GM19099 (cell line): ENCODE measurements around the gene KCNG4.

Experiments
- POLR2A ChIP-seq: IDR thresholded peaks from 3 replicates; pipeline ENCODE4 v1.6.1; 2011; ENCODE audit warnings: low read depth; ENCODE audit not compliant: insufficient read length; ENCODE audit errors: extremely low read depth

KCNG4 gene

DNA sequence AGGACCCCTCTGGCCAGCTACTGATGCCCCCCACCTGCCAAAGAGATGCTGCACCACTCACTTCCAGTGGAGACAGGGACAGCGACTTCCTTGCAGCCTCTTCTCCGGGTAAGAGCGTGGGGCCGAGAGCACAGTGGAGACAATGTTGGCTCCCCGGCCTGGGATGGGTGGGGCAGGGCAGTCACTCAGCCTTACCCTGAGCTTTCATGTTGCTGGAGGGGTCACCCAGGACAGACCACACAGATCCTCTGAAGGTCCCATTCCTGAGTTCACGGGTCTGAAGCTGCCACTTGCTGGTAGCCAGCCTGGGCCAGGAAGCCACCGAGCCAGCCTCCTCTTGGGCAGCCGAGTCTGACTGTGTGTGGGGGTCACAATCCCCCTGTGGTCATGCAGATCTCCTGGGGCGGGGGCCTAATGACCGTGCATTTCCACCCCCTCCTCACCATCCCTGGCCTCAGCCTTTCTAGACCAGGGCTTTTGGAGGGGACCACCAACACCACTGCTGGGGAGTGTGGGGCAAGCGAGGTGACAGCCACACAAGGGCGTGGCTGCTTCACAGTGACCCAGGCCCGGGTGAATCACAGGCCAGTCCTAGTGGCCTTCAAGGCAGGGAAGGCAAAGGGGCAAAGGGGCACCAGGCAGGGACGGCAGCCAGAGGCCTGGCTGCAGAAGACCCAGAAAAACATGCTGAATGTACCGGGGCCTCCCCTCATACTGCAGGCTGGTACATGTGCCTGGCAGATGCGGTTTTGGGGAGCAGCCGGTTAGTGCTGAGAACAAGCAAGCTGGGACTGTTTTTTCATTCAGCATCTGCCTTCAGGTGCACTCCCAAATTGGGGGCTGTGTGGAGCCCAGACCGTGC, 63.4 kb downstream of the KCNG4 start:
- TF ChIP-seq POLR2A = no peak

DNA sequence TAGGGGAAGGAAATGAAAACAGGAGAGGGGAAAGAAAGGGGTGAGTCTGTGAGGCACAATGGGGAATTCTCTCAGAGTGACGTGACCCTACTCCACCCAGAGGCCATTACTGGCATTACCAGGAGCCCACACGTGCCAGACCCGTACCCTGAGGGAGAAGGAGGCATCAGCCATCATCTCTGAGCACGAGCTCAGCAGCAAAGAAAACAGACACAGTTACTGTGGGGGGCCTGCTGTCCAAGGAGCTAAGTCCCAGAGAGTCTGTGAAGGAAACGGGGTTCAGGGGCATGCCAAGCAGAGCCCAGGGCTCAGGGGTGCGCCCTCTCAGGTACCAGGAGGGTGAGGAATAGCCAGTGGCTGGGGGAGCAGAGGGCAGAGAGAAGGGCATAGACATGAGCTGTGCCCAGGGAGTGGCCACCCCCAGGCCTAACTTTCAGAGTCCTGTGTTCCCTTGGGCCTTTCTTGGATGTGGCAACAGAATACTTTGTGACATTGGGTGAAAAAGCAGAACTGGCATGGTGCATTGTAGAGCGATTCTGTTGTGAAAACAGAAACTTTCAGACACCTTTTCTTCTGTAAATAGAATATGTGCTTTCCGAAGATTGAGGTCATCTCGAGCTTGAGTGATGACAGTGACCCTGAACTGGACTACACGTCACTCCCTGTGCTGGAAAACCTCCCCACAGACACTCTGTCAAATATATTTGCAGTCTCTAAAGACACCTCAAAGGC, 64.3 kb downstream of the KCNG4 start:
- TF ChIP-seq POLR2A = no peak

DNA sequence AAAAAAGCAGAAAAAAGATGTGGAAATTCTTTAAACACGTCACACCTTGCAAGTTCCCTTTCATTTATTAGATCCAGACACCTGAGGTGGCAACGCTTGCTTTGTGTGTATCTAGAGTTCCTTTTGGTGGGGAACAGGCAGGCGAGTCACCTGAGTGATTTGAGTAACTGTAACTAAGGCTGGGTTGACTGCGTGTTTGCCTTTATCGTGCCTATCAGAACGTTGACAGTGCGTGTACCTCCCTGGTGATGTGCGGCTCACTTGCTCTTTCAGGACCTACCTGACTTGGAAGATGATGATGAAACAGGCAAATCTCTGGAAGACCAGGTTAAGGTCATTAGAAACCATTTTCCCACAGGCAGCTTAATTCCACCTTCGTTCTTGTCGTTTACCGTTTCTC, 65.4 kb downstream of the KCNG4 start:
- TF ChIP-seq POLR2A = no peak

DNA sequence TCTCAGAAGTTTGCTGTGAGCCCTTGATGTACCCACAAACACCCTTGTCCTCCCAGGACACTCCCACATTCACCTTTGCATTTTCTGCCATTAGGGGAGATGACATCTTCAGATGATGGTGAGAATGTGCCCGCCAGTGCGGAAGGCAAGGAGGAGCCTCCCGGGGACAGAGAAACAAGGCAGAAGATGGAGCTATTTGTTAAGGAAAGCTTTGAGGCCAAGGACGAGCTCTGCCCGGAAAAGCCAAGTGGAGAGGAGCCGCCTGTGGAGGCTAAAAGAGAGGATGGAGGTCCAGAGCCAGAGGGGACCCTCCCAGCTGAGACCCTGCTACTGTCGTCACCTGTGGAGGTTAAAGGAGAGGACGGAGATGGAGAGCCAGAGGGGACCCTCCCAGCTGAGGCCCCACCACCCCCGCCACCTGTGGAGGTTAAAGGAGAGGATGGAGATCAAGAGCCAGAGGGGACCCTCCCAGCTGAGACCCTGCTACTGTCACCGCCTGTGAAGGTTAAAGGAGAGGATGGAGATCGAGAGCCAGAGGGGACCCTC, 70.0 kb downstream of the KCNG4 start:
- no peak for TF ChIP-seq POLR2A
